A549 treated with Hydrocortisone at 1 μM for 4 hours (cell line): ENCODE data around the gene CEPT1. TPM values are rescaled to one million over a fixed set of nuclear protein-coding genes. Genes with fewer than 3 reads are reported as not detected.

Experiments
- total RNA-seq: library from RNA; stranded (reverse); fragments of 200-300 nt; extraction: Qiagen RNA extraction; gene quantifications from 5 replicates; pipeline ENCODE4 v1.2.3, GENCODE V29; 2022

Gene CEPT1
- total RNA-seq: 10.7 to 15.0 TPM (median 13.0 TPM) in 5 replicates

GRCh38 chr1:111139956-111140679 is at the start of gene CEPT1, which contains the start of gene DRAM2:
Gene CEPT1, plus strand, starts transcription at chr1:111140223. Its CDS starts 7,492 bp downstream, at chr1:111147715.
Gene DRAM2, minus strand, starts transcription at chr1:111140093. Its CDS starts 8,539 bp downstream, at chr1:111131554.

GRCh38 chr1:111199881-111200801 is 60.1 kb downstream of the CEPT1 start, which contains the start of gene DENND2D:
Gene DENND2D, minus strand, starts transcription at chr1:111200646. Its CDS starts 187 bp downstream, at chr1:111200459.

GRCh38 chr1:111227434-111227833 is 87.4 kb downstream of the CEPT1 start, which contains the start of gene CHI3L2:
Gene CHI3L2, plus strand, starts transcription at chr1:111227713. Its CDS starts 17 bp downstream, at chr1:111227730.

Other genes starting within 250 kb of the CEPT1 start
- 15.3 to 24.9 TPM (median 16.5 TPM) in 5 replicates for gene LRIF1, start 176.3 kb upstream of the CEPT1 start, total RNA-seq
- 19.2 to 21.8 TPM (median 20.4 TPM) in 5 replicates for gene DRAM2, start 130 bp upstream of the CEPT1 start, total RNA-seq
- gene DENND2D, start 60.4 kb downstream of the CEPT1 start, total RNA-seq: 1.0 to 1.8 TPM (median 1.2 TPM) in 5 replicates
- gene CHI3L2, start 87.5 kb downstream of the CEPT1 start, total RNA-seq: 0.25 to 1.1 TPM (median 0.44 TPM) in 5 replicates
- gene CHIA, start 150.6 kb downstream of the CEPT1 start, total RNA-seq: not detected in 5 replicates